Activated B cell treated with CpG ODN at 0.5 μM for 24 hours (primary cell): Measurements from ENCODE around the gene TIGD7. TPM values are rescaled to one million over a fixed set of nuclear protein-coding genes. Genes with fewer than 3 reads are reported as not detected.

ENCODE experiments used
- ATAC-seq: fragments of 200-7000 bp; cut with Tn5 transposase; one replicate; pipeline ENCODE4 v1.10.0; 2021; ENCODE audit warnings: low read depth, mild to moderate bottlenecking, moderate library complexity
- CTCF ChIA-PET: fragments of 350-600 bp; sonication (Branson Sonifier 250); formaldehyde crosslinking; loops from one replicate; lab custom pipeline; 2021; ENCODE audit warnings: antibody characterized with exemption; lab: Charles Lee
- POLR2A ChIA-PET: fragments of 350-600 bp; sonication (Branson Sonifier 250); formaldehyde crosslinking; loops from one replicate; lab custom pipeline; 2021; ENCODE audit warnings: antibody characterized with exemption; lab: Charles Lee
- DNase-seq: peaks from one replicate; pipeline ENCODE4 v3.0.0; 2022
- H3K27ac Mint-ChIP-seq: one replicate; pipeline ENCODE4 v1.8.0; 2020; ENCODE audit warnings: mixed read lengths
- H3K27me3 Mint-ChIP-seq: one replicate; pipeline ENCODE4 v1.8.0; 2021; ENCODE audit warnings: mixed read lengths
- H3K36me3 Mint-ChIP-seq: one replicate; pipeline ENCODE4 v1.8.0; 2021; ENCODE audit warnings: low read depth, mixed read lengths
- H3K4me1 Mint-ChIP-seq: one replicate; pipeline ENCODE4 v1.8.0; 2021; ENCODE audit warnings: mixed read lengths
- H3K4me3 Mint-ChIP-seq: one replicate; pipeline ENCODE4 v1.8.0; 2020; ENCODE audit warnings: mild to moderate bottlenecking, mixed read lengths
- H3K9me3 Mint-ChIP-seq: one replicate; pipeline ENCODE4 v1.8.0; 2020; ENCODE audit warnings: mixed read lengths
- CTCF ChIP-seq: fragments of 200-600 bp; IDR thresholded peaks from one replicate; pipeline ENCODE4 v1.8.0; 2022; ENCODE audit warnings: antibody characterized with exemption, mild to moderate bottlenecking
- intact Hi-C: fragments of 100-400 bp; cut with micrococcal nuclease; formaldehyde crosslinking; loops from one replicate; pipeline ENCODE4 v1.15.1; 2024
- total RNA-seq: library from RNA; stranded (reverse); gene quantifications from 2 replicates; pipeline ENCODE4 v1.2.3, GENCODE V29; 2022

The TIGD7 gene
- total RNA-seq, 1 donor from 2014 or later, result 11.0 TPM

DNA sequence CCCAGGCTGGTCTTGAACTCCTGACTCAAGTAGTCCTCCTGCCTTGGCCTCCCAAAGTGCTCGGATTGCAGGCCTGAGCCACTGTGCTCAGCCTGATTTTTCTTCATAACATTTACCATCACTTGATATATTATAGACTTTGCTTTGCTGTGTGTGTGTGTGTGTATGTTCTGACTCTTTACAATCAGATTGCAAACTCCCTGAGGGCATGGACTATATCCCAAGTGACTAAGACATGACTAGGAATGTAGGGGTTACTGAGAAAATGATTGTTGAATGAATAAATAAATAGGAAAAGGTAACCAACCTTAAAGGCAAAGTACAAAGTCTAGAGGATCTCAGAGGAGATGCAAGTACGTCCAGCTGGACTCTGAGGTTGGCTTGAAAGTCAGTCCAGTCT is 40.8 kb upstream of the TIGD7 start:
- TF ChIP-seq CTCF, result no peak
- H3K27me3 Mint-ChIP-seq, result no peaks in the 10 kb centered on the region
- peaks cover 4% of the 10 kb centered on the region for H3K4me1 Mint-ChIP-seq

DNA sequence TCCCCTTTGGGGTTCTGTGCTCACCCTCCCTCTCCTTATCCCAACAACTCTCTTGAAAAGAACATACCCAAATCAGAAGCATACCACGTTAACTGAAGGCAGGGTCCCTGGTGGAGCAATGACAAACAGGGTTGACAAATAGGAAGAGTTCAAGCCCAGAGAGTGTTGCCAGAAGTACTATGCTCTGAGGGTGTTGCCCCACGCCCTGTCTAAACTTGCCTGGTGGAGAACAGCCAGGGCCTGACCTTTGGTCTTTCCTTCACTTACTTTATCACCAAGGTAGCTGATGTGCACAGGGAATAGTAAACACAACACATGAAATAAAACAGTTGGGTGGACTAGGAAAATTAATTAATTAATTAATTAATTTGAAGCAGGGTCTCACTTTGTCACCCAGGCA is 23.4 kb upstream of the TIGD7 start:
- ATAC-seq, result no peak
- POLR2A ChIA-PET, result no interaction called here

More for the DNA sequence above, 40.8 kb upstream of the TIGD7 start:
- Mint-ChIP-seq H3K9me3 (peaks cover 2% of the 10 kb centered on the region), H3K27ac (no peak overlapping the region), H3K36me3 (no peaks in the 10 kb centered on the region), H3K4me3 (no peak overlapping the region)
- intact Hi-C loops, result no loop called here
- ATAC-seq, result no peak
- ChIA-PET CTCF (no interaction called here), POLR2A (no interaction called here)
- DNase-seq, result no peak

GRCh38 chr16:3328104-3328503 is 22.9 kb upstream of the TIGD7 start:
- H3K36me3 Mint-ChIP-seq, result peaks cover 22% of the 10 kb centered on the region
- POLR2A ChIA-PET, result no interaction called here
- intact Hi-C loops, result no loop called here
- no peaks in the 10 kb centered on the region for H3K4me1 Mint-ChIP-seq
- no peak for ATAC-seq
- no peak for DNase-seq
- no peak overlapping the region for H3K4me3 Mint-ChIP-seq
- TF ChIP-seq CTCF, result no peak
- H3K27me3 Mint-ChIP-seq, result no peaks in the 10 kb centered on the region
- CTCF ChIA-PET, result no interaction called here
- peaks cover 13% of the 10 kb centered on the region for H3K9me3 Mint-ChIP-seq
- no peak overlapping the region for H3K27ac Mint-ChIP-seq

More for the DNA sequence above, 23.4 kb upstream of the TIGD7 start:
- Mint-ChIP-seq H3K27ac (no peak overlapping the region), H3K9me3 (peaks cover 12% of the 10 kb centered on the region), H3K27me3 (no peaks in the 10 kb centered on the region), H3K4me1 (no peaks in the 10 kb centered on the region), H3K4me3 (no peak overlapping the region), H3K36me3 (peaks cover 19% of the 10 kb centered on the region)
- no peak for DNase-seq
- CTCF ChIA-PET, result no interaction called here
- no peak for TF ChIP-seq CTCF
- intact Hi-C loops, result no loop called here

GRCh38 chr16:3327514-3327913 is 22.3 kb upstream of the TIGD7 start:
- H3K4me1 Mint-ChIP-seq, result no peaks in the 10 kb centered on the region
- intact Hi-C loops, result no loop called here
- POLR2A ChIA-PET, result no interaction called here
- DNase-seq (no peak), ATAC-seq (no peak)
- H3K9me3 Mint-ChIP-seq, result peaks cover 17% of the 10 kb centered on the region
- peaks cover 24% of the 10 kb centered on the region for H3K36me3 Mint-ChIP-seq
- no peak overlapping the region for H3K4me3 Mint-ChIP-seq
- no peaks in the 10 kb centered on the region for H3K27me3 Mint-ChIP-seq
- H3K27ac Mint-ChIP-seq, result no peak overlapping the region
- no peak for TF ChIP-seq CTCF
- CTCF ChIA-PET, result no interaction called here

DNA sequence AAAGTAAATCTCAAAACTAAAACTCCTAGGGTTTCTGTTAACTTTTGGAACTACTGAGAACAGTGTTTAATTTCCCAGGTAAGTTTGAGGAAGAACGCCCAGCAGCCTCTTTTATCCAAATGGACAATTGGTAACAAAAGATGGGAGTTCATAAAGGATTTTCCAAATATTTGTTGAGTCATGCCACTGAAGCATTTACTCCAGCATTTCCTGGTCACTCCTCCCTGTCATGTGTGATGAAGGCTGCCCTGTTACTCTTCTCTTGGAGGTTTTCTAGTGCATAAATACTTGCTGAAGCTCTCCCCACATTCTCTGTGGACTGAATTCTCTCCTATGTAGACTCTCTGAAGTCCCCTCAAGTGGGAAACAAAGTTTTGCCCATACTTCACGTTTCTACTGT is 16.6 kb upstream of the TIGD7 start:
- ChIA-PET POLR2A (no interaction called here), CTCF (no interaction called here)
- Mint-ChIP-seq H3K27ac (no peak overlapping the region), H3K36me3 (peaks cover 52% of the 10 kb centered on the region), H3K27me3 (no peaks in the 10 kb centered on the region), H3K4me3 (no peak overlapping the region), H3K4me1 (no peaks in the 10 kb centered on the region), H3K9me3 (peaks cover 46% of the 10 kb centered on the region)
- no peak for ATAC-seq
- no peak for TF ChIP-seq CTCF
- DNase-seq, result no peak
- intact Hi-C loops, result no loop called here
